ENCODE measurements around the gene BLID.

The BLID gene, protein sequence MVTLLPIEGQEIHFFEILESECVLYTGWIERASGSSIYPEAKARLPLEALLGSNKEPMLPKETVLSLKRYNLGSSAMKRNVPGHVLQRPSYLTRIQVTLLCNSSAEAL
- total RNA-seq = 0 to 0.44 (median 0) reads per million in 17 experiments

- peak in 3 of 4 experiments; percentile 5 to 45 (median 28) for DNase-seq
Measured at GRCh38 chr11:122115524-122116379, at the start of gene BLID. Gene BLID, minus strand, starts transcription at chr11:122116215. Its CDS starts 293 bp downstream, at chr11:122115922.

DNA sequence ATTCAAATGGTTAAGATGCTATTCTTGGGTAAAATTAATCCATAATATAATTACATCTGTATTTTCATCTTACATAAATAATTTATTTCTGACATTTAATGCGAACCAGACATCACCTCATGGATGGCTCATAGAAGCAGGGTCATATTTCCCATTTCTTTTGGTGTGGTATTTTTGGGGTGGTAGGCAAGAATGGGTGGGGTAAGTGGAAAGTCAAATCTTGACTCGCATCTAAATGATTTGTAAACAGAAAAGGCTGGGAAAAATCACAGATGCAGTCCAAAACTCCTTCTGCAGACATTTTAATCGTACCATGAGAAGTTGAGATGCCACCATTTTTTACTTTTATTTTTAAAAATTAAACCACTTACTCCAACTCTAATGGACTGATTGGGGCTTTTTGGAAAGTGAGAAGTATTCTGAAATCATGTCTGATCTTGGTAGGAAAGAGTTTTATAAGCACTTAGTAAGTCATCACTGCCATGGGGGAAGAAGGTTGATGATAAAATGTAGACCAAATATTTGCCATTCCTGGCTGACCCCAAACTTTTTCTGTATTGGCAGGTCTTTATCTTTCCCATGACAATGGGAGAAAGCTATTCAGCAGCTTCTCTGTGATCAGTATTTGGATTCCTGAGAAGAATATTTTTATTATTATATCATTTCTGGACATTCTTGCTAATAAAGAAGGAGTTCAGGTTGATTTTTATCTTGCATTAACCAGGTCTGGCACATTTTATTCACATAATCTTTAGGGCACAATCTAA, 47.2 kb upstream of the BLID start:
- DNase-seq = no peak

DNA sequence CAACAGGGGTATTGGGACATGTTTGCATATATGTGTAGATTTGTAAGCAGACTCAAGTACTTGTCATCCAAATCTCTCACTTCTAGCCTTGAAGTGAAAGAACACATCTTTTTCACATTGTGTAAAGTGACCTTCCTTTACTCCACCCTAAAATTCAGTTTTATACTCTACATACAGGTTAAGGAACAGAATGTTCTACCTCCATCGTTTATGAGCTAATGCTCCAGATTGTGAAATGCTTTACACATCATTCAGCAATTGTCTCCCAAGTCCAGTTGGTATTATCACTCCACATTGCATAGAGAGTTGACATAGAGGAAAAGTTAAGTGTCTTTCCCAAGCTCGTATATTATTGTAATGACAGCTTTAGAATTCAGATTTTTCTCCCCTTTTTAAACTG, 46.1 kb upstream of the BLID start:
- no peak for DNase-seq

DNA sequence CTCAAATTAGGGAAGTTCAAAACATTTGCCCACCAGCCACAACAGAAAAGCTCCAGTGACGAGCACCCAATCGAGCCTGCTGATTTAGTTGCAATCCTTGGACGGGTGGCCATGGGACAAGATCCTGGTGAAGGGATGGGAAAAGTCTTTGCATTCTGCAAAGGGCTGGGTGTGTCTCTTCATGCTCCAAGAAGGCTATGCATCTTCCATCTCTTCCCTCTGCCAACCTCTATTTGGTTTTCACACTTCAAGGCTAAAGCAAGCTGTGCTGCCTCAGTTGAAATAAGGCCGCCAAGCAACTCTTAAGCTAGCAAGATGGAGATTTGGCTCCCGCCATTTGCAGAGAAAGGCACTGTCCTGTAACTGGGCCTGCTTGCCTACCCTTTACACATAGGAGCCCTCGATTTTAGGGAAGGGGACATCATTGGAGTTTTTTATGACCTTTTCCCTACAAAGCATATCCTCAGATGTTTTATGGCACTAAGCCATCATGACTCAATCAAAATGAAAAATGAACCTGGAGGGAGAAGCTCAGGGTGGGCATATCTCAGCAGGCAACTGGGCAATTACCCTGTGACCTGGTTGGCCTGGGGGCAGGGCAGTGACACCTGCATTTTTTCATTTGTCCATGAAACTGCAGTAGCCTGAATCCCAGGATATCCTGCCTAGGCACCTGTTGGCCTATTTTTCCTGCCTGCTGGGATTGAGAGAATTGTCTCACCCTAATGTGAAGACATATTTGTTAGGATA, 45.0 kb upstream of the BLID start:
- DNase-seq = no peak

DNA sequence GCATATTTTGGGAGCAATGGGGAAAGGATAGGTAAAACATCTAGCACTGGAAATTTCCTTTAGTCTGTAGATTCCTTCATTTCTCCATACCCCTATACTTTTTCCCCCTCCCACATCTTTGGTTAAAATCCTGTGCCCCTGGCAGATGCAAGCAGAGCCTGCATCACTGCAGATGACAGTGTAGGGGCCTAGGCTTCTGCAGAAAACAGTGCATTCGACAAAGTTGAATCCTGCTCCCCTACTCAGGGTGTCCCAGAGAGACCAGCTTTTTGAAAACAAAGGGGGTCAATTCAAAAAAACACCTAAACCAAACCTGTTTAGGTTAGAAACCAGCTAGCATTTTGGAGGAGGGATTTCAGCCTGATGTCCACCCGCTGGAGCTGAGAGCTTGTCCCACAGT, 43.8 kb upstream of the BLID start:
- no peak for DNase-seq

DNA sequence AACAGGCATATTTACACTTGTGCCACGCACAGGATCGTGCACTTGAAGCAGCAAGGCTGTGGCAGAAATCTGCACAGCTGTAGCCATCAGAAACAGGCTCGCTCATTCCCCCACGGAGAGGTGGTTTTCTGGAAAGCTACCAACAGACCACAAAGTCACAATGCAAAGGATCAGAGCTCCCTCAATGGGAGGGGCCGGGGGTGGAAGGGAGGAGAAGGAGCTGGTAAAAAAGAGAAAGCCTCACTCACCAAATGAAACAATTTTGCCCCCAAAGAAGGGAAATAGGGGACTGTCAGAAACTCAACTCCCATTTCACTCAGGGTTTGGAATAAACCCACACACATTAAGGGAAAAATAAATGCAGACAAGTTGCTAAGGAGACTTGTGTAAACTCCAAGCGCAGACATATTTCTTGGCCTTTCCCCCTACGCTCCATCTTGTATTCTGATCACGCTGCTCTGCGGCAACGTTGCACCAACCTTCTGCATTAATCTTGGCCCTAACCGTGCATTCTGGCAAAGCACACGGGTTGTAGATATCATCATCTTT, 43.2 kb upstream of the BLID start:
- no peak for DNase-seq

DNA sequence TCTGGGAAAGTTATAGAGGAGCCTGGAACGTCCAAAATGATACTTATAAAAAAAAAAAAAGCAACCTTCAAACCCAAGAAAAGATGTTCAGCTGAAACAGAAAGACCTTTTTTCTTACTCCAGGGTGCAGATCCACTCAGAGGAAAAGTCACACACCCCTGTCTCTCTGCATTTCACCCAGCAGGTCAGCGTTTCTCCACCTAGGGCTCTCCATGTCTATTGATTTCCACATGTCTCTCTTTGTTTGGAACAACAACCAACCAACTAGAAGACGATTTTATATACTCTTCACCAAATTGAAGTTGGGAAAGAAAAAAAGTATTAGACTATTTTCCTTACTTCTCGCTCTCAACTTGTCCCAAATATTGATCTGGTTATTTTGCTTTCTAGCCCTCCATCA, 42.2 kb upstream of the BLID start:
- no peak for DNase-seq

DNA sequence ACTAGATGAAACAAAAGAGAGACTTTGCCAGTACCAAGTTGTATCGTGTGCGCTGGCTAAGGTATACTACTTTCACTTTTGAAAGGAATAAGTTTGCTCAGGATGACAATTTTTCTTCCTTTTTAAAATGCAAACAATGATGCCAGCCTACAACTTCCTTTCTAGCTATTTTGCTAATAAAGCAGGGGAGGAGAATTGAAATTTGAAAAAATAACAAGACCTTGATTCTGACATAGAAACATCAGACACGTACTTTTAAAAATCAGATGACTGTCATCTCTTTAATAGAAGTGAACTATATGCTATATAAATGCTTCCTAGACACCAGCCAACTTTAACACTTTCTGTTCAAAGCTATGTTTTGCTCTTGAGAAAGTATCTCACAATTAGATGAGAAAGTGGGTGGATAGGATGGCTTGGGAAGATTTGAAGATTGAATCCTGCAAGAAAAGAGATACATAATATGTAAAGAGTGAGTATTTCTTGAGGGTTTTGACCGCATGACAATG, 41.7 kb upstream of the BLID start:
- DNase-seq = peak in 1 of 4 experiments; percentile 11

- no peak for DNase-seq
Measured at GRCh38 chr11:122156940-122157382, 40.9 kb upstream of the BLID start.

DNA sequence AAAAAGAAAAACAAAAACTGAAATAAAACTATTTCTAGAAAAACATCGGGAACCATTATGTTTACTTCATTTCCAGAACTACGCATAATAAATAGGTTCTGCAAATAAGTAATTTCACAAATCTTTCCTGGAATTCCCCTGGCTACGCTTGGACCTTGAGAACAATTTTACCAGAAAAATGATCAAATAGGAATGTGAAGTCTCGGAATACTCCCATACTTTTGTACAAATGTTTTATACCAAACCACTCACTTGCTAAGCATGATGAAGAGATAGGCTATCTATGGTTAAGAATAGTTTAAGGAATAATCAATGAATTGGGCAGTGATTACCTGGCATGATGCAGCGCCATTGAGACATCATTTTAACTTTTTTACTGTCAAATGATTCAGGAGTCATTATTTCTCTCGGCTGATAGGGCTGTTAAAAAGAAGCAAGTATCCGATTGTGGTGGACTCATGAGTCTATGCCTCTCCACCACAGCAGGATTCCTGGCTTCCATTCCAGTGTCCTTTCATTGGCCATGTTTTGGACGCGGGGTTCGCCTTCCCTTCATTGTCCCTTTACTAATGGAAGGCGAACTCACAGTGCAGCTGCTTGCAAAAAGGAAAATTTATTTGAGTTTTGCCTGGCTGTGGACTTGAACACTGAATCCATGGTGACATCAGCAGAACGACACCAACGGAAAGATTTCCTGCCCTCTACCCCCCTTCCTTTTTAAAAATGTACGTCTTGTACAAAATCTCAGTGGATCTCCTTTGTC, 39.9 kb upstream of the BLID start:
- DNase-seq = no peak

GRCh38 chr11:122154994-122155393, 39.0 kb upstream of the BLID start:
- no peak for DNase-seq

- no peak for DNase-seq
Measured at GRCh38 chr11:122154227-122154626, 38.2 kb upstream of the BLID start.

GRCh38 chr11:122153746-122154145, 37.7 kb upstream of the BLID start:
- no peak for DNase-seq

DNA sequence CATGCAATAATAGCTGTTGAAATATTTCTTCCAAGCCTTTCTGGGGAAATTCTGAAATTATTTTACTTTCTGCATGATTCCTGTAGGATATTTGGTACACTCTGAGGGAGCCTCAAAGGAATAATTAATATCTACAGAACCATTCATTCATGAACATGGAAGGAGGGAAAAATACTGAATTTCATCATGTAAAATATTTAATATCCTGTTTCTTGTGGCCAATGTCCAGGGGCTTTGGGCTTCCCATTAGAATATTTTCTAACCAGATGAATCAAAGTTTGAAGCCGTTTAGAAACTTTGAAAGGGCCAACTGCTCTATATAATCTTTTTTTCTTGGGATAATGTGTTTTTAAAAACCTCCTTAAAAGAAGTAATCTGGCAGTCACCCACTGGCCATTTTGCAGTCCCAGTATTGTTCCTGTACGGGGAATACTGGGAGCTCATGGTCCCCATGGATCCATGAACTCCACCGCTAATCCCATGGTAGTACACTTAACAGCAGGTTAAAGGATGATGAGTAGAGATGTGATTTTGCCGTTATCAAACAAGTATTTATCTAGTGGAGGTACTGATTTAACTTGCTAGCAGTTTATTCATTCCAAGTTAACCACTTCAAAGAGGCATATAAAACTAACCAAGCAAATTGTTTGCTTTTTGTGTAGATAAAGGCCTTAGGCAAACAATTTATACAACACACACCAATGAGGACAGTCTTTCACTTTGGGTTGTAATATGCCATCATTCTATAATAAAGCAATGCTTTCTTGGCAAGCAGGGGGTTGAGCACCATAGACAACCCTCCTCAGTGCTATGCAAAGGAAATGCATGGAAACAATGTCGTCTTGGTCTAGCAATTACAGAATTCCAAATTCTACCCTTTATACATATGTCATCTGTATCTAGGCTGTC, 34.5 kb upstream of the BLID start:
- no peak for DNase-seq

DNA sequence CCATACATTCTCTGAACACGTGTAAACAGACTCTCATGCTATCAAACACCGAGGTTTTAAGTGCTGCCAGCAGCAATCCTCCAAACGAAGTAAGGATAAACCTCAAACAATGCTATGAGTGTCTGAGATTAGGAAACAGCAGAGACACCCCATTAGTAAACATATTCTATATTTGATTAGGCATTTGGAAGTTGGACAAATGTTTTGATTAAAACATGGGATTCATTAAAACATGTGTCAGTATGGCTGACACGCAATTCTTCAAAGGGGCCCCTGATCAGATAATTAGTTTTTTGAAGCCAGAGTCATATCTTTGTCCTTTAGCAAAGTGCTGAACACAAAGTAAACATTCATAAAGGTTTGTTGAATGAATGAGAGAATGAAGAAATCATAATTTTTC, 33.2 kb upstream of the BLID start:
- DNase-seq = no peak

DNA sequence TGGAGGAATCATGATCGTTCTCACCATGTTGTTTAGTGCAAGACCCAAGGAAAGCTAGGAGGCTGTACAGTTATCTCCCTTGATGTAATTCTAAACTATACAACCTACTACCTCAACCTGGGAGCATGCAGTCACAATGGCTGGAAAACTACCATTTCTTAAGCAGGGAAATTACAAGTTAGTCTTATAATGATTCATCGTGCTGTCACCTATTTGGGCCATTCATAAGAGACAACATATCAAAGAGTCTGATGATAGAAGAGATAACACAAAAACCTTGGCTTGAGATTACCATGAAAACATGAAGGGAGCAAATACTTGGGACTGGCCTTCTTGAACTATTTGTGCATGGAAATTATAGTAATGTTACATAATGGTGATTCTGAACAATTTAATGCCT, 30.5 kb upstream of the BLID start:
- no peak for DNase-seq

GRCh38 chr11:122145715-122146274, 29.8 kb upstream of the BLID start:
- no peak for DNase-seq

GRCh38 chr11:122144752-122145151, 28.7 kb upstream of the BLID start:
- no peak for DNase-seq

DNA sequence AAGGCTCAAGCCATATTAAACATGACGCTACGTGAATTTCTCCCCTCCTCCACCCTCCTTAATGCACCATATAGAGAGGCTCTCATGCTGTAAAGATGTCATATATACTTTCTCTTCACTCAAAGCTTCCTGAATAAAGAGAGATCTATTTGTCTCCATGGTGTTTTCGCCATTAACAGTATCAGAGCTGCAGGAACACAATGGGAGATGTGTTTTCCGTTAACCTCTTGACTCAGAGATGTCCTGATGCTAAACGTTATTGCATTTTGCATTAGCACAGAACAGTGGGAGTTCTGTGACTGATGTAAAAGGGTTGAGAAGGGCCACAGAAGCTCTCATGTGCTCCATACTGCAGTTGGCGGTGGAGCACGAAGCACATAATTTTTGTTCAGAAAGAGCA, 25.7 kb upstream of the BLID start:
- no peak for DNase-seq

- no peak for DNase-seq
Measured at GRCh38 chr11:122140500-122140899, 24.5 kb upstream of the BLID start.
